ENCODE results near the gene AUTS2.

Gene AUTS2

DNA sequence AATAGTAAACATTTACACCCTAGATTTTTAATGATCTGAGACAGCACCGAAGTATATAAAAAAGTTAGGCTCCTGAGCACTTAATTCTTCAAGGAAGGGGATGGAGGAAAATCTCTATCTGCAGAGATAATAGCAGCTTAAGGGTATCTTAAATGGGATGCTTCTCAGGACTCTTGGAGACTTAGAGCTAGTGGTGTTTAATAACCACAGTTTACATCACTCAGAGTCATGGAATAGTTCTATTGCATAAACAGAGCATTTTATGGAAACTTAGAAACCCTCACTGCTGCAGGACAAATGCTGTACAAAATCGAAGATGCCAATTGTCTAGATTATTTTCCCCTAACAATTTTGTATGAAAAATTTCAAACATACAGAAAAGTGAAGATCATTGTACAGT, 1134.8 kb downstream of the AUTS2 start:
- TF ChIP-seq, protein P1, sequence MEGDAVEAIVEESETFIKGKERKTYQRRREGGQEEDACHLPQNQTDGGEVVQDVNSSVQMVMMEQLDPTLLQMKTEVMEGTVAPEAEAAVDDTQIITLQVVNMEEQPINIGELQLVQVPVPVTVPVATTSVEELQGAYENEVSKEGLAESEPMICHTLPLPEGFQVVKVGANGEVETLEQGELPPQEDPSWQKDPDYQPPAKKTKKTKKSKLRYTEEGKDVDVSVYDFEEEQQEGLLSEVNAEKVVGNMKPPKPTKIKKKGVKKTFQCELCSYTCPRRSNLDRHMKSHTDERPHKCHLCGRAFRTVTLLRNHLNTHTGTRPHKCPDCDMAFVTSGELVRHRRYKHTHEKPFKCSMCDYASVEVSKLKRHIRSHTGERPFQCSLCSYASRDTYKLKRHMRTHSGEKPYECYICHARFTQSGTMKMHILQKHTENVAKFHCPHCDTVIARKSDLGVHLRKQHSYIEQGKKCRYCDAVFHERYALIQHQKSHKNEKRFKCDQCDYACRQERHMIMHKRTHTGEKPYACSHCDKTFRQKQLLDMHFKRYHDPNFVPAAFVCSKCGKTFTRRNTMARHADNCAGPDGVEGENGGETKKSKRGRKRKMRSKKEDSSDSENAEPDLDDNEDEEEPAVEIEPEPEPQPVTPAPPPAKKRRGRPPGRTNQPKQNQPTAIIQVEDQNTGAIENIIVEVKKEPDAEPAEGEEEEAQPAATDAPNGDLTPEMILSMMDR (IDR thresholded peaks at IDR 0.05; ENCODE audit: extremely low read depth, missing control alignments) = no peak
- DNase-seq (ENCODE audit: low spot score) = no peak

DNA sequence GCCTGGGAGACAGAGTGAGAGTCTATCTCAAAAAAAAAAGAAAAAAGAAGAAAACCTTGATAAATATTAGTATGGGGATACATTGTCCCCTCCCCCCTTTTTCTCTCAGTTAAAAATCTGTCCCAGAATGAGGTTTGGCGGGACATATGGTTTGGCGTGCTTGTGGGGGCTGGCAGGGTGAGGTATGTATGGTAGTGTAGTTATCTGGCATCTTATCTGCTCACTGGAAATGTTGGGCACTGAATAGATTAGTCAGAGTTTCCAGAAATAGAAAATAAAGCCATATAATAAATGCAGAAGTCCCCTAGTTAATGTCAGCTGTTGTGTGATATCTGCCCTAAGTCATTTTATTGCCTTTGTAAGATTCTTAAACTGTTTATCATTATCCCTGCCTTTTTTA, 1136.1 kb downstream of the AUTS2 start:
- TF ChIP-seq, protein P1 (IDR thresholded peaks at IDR 0.05; ENCODE audit: extremely low read depth, missing control alignments) = no peak
- no peak for DNase-seq (ENCODE audit: low spot score)

GRCh38 chr7:70735313-70735712, 1137.0 kb downstream of the AUTS2 start:
- DNase-seq (ENCODE audit: low spot score) = no peak
- TF ChIP-seq, protein P1 (IDR thresholded peaks at IDR 0.05; ENCODE audit: extremely low read depth, missing control alignments) = no peak

DNA sequence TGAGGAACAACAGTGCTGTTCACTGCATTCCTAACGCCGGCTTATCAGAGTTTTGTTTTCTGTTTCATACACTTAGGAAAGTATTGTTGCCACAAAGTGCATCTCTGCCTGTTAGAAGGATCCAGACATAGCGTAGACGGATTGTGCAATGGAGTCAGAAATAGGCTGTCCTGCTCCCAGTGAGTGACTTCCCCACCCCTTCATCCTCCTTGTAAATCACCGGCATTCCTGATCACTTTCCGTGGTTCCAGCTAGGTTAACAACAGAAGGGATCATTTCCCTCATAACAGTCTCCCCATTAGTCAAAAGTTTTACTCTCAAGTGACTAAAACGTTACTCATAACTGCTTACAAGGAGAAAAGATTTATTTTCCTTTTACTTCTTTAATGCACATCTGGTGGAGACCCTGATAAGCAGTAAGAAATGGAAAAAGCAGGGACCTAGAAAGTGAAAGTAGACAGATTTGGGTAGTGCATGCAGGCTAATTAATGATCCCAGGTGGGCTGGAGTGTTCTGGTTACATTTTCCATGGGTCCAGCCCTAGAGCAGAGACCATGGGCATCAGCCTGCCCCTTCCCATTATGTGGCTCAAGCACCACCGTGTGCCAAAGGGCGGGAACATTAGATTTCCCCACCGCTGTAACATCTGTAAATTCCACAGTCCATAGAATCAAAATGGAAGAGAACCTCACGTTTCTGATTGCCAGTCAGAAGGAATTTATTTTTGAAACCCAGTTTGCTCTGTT, 1138.6 kb downstream of the AUTS2 start:
- TF ChIP-seq, protein P1 (IDR thresholded peaks at IDR 0.05; ENCODE audit: extremely low read depth, missing control alignments) = no peak
- DNase-seq (ENCODE audit: low spot score) = no peak

DNA sequence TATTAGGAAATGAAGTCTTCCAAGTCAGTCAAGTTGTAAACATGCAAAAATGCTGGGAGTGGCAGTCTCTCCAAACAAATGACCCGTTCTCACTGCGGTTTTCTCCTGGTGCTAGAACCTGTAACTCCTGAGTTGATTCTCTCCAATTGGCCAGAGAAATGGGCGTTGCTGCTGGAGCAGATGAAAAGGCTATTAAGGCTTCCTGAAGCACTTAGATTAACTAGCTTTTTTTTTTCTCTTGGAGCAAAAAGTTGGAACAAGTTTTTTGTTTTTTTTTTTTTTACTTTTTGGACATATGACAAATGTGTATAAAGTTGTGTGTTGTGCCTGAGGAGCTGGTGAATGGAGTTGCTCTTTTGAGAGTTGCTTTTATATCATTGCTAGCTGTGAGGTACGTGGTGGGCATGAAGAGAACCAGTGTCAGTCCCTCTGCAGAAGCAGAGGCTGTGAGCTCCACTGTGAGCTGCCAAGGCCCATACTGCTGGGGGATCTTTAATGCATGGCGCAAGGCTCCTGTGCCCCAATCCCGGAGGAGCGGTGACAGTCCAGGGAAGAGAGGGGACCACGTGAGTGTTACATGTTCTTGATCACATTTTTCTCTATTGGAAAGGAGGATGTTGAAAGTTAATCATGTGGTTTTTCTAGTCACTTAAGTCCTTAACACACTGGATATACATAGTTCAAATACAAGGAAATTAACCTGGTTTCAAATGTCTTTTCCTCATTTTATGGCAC, 1140.0 kb downstream of the AUTS2 start:
- no peak for DNase-seq (ENCODE audit: low spot score)
- TF ChIP-seq, protein P1 (IDR thresholded peaks at IDR 0.05; ENCODE audit: extremely low read depth, missing control alignments) = no peak

- DNase-seq (ENCODE audit: low spot score) = no peak
Measured at GRCh38 chr7:70739646-70740210, 1141.5 kb downstream of the AUTS2 start.

More at GRCh38 chr7:70739646-70740210, 1141.5 kb downstream of the AUTS2 start:
- TF ChIP-seq, protein P1 (IDR thresholded peaks at IDR 0.05; ENCODE audit: extremely low read depth, missing control alignments) = no peak
